A549 (cell line): ENCODE data around the gene AFAP1. TPM values are rescaled to one million over a fixed set of nuclear protein-coding genes. Genes with fewer than 3 reads are reported as not detected.

Experiments
- ATAC-seq, 2 experiments: fragments of 200-7000 bp in 1 of 2; fragments of >200 bp in 1 of 2; cut with Nextera tagmentation in 1 of 2; cut with Tn5 transposase in 1 of 2; 3 replicates each; pipeline versions ENCODE4 v1.8.0 to v1.9.1; 2018 to 2020; ENCODE audit warnings: mild to moderate bottlenecking in 1 of 2, moderate library complexity in 1 of 2
- CTCF ChIA-PET: fragments of 300-600 bp; sonication (Branson Sonifier 250); formaldehyde crosslinking; extraction: SDS; loops from one replicate; lab custom pipeline; 2021; ENCODE audit warnings: antibody characterized with exemption, inconsistent platforms; lab: Yijun Ruan, JAX
- POLR2A ChIA-PET: fragments of 350-600 bp; formaldehyde crosslinking; extraction: SDS; loops from one replicate; lab custom pipeline; 2021; ENCODE audit warnings: antibody characterized with exemption, inconsistent platforms; lab: Yijun Ruan, JAX
- DNase-seq, 2 experiments: peaks; one replicate each; pipeline versions ENCODE4 v3.0.0 to v3.0.0-alpha.2; 2011 to 2016; ENCODE audit warnings: low read depth in 1 of 2, low spot score in 1 of 2
- FAIRE-seq: peaks from 2 replicates; lab custom pipeline; 2011; peaks lifted over from hg19 to GRCh38; lab: Jason Lieb, UNC
- H3K27ac ChIP-seq, 2 experiments: fragments of >200 bp; sonication (Bioruptor Twin); formaldehyde crosslinking; 3 replicates each; pipeline ENCODE4 v1.5.1; 2016 to 2017
- H3K4me1 ChIP-seq: fragments of >200 bp; sonication (Bioruptor Twin); formaldehyde crosslinking; 3 replicates; pipeline ENCODE4 v1.6.1; 2016
- H3K4me2 ChIP-seq: fragments of >200 bp; sonication (Bioruptor Twin); formaldehyde crosslinking; 3 replicates; pipeline ENCODE4 v1.6.1; 2016
- H3K4me3 ChIP-seq: fragments of >200 bp; sonication (Bioruptor Twin); formaldehyde crosslinking; 3 replicates; pipeline ENCODE4 v1.5.1; 2016
- H3K9me3 ChIP-seq: fragments of >200 bp; sonication (Bioruptor Twin); formaldehyde crosslinking; 3 replicates; pipeline ENCODE4 v1.6.1; 2016
- BCL3 ChIP-seq: fragments of >200 bp; sonication (Bioruptor Twin); formaldehyde crosslinking; IDR thresholded peaks from 3 replicates; pipeline ENCODE4 v1.6.1; 2016
- CBX2 ChIP-seq: fragments of 200-600 bp; sonication (generic); IDR thresholded peaks from 2 replicates; pipeline ENCODE4 v1.6.1; 2016; ENCODE audit warnings: low read depth, mild to moderate bottlenecking, borderline replicate concordance
- FOSL2 ChIP-seq, 2 experiments: fragments of 450-650 bp in 1 of 2; fragments of >200 bp in 1 of 2; sonication (Bioruptor Twin) in 1 of 2; formaldehyde crosslinking; IDR thresholded peaks; 2 replicates each; pipeline versions ENCODE4 v1.5.0 to v1.6.1; 2016 to 2020; ENCODE audit warnings: mild to moderate bottlenecking in 1 of 2, moderate library complexity in 1 of 2
- HOXB13 ChIP-seq: fragments of 250-450 bp; sonication (Bioruptor Pico); IDR thresholded peaks from 2 replicates; pipeline ENCODE4 v1.5.0; 2020; ENCODE audit warnings: low read depth, mild to moderate bottlenecking, moderate library complexity
- KDM5A ChIP-seq: fragments of 200-600 bp; sonication (generic); IDR thresholded peaks from 2 replicates; pipeline ENCODE4 v1.6.1; 2016; ENCODE audit warnings: antibody characterized with exemption, mild to moderate bottlenecking
- PBX3 ChIP-seq: IDR thresholded peaks from 2 replicates; pipeline ENCODE4 v1.6.1; 2012
- RAD21 ChIP-seq, 2 experiments: fragments of >200 bp in 1 of 2; sonication (Bioruptor Twin) in 1 of 2; formaldehyde crosslinking in 1 of 2; IDR thresholded peaks in 1 of 2; conservative IDR thresholded peaks in 1 of 2; 2 replicates in 1 of 2; 3 replicates in 1 of 2; pipeline ENCODE4 v1.6.1; 2012 to 2018; ENCODE audit warnings: inconsistent platforms in 1 of 2
- SMC3 ChIP-seq: fragments of >200 bp; sonication (Bioruptor Twin); formaldehyde crosslinking; IDR thresholded peaks from 3 replicates; pipeline ENCODE4 v1.6.1; 2018; ENCODE audit warnings: inconsistent platforms
- ZFP36 ChIP-seq: fragments of 450-650 bp; IDR thresholded peaks from 2 replicates; pipeline ENCODE4 v1.6.1; 2014; ENCODE audit warnings: borderline replicate concordance; ENCODE audit not compliant: partially characterized antibody
- WGBS: methylation state at CpG from one replicate; pipeline ENCODE4 v1.1.6; 2017; ENCODE audit errors: missing lambda C conversion rate; 5-methylcytosine and 5-hydroxymethylcytosine counted together
- polyA plus RNA-seq, 4 experiments: library from polyadenylated mRNA; depleted of rRNA in 3 of 4; stranded (reverse); fragments of >200 nt; fragmentation: RNase III in 1 of 4; extraction: RNeasy Plus Mini Kit Qiagen cat#74134 plus additional on column Dnase treatment in 1 of 4; gene quantifications; 2 replicates in 3 of 4; 3 replicates in 1 of 4; pipeline ENCODE4 v1.2.3, GENCODE V29; 2011 to 2017
- TF ChIP-seq, protein P1 (sequence below): IDR thresholded peaks from 2 replicates; pipeline ENCODE4 v1.6.1; 2012
- TF ChIP-seq, protein P2 (sequence below): fragments of >200 bp; sonication (Bioruptor Twin); formaldehyde crosslinking; IDR thresholded peaks from 3 replicates; pipeline ENCODE4 v1.5.1; 2016

AFAP1 gene
- polyA plus RNA-seq, 2 of the 4 experiments (the other 2 are of a cell fraction), result 25.4 to 29.6 TPM

- Histone ChIP-seq H3K4me2 (no peak overlapping the region), H3K27ac (no peak overlapping the region), H3K4me1 (no peaks in the 10 kb centered on the region), H3K9me3 (no peaks in the 10 kb centered on the region), H3K4me3 (no peak overlapping the region)
- TF ChIP-seq BCL3, result no peak
- TF ChIP-seq PBX3, result no peak
- no peak for TF ChIP-seq CBX2
- TF ChIP-seq, protein P1, sequence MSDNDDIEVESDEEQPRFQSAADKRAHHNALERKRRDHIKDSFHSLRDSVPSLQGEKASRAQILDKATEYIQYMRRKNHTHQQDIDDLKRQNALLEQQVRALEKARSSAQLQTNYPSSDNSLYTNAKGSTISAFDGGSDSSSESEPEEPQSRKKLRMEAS, result no peak
- TF ChIP-seq ZFP36, result no peak
- TF ChIP-seq HOXB13 (CRISPR knock-in tag), result no peak
- TF ChIP-seq, protein P2, sequence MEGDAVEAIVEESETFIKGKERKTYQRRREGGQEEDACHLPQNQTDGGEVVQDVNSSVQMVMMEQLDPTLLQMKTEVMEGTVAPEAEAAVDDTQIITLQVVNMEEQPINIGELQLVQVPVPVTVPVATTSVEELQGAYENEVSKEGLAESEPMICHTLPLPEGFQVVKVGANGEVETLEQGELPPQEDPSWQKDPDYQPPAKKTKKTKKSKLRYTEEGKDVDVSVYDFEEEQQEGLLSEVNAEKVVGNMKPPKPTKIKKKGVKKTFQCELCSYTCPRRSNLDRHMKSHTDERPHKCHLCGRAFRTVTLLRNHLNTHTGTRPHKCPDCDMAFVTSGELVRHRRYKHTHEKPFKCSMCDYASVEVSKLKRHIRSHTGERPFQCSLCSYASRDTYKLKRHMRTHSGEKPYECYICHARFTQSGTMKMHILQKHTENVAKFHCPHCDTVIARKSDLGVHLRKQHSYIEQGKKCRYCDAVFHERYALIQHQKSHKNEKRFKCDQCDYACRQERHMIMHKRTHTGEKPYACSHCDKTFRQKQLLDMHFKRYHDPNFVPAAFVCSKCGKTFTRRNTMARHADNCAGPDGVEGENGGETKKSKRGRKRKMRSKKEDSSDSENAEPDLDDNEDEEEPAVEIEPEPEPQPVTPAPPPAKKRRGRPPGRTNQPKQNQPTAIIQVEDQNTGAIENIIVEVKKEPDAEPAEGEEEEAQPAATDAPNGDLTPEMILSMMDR, result no peak
- FAIRE-seq (no peak), DNase-seq (no peak), ATAC-seq (no peak)
- POLR2A ChIA-PET, result no interaction called here
- 77% methylated on average over 22 of the region's 22 CpGs for WGBS
- CTCF ChIA-PET, result interaction anchor here (1.0 kb wide), 1 partner anchor 237 kb away, joined by 3 read pairs; no protein-coding TSS in a partner anchor
Observed at GRCh38 chr4:7722766-7723387, 216.8 kb downstream of the AFAP1 start.

DNA sequence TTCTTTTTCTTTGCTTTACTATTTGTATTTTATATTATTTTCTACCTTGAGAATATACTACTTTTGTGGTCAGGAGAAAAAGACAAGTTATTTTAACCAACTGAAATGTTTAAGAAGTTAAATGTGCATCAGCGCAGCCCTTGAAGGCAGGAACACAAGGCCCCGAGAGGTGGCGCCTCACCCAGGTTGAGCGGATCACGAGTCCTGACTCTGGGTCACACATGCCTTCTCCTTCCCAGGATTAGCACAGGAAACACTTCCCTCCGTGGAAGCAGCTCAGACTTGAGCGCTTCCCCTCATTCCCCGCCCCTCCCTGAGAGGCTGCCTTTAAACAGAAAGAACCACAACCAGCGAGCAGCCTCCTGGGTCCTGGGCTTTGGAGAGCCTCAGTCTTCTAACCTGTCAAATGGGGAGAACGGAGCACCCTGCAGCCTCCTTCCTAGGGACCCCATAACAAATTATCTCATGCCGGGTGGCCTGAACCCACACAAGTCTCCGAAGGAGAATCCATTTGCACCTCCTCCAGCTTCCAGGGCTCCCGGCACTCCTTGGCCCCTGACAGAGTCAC is 217.6 kb downstream of the AFAP1 start:
- POLR2A ChIA-PET, result no interaction called here
- CTCF ChIA-PET, result no interaction called here
- no peak for FAIRE-seq
- DNase-seq, result peak in 1 of 2 experiments; percentile 40
- no peaks in the 10 kb centered on the region for H3K4me1 ChIP-seq
- H3K4me2 ChIP-seq, result no peak overlapping the region
- peak in 1 of 2 experiments; percentile 24; a peak in 1 of 5 replicates for TF ChIP-seq RAD21 (conservative IDR thresholded peaks at IDR 0.05 in 1 of 2, IDR thresholded peaks at IDR 0.05 in 1 of 2)
- TF ChIP-seq FOSL2 (IDR thresholded peaks at IDR 0.05), result no peak
- TF ChIP-seq FOSL2 (CRISPR knock-in tag; IDR thresholded peaks at IDR 0.05), result no peak
- no peaks in the 10 kb centered on the region for H3K9me3 ChIP-seq
- no peak overlapping the region for H3K27ac ChIP-seq
- peak in 1 of 2 experiments; percentile 65; a peak in 3 of 6 replicates for ATAC-seq
- WGBS, result 62% methylated on average over 9 of the region's 13 CpGs
- no peak overlapping the region for H3K4me3 ChIP-seq

GRCh38 chr4:7719354-7720174 is 220.1 kb downstream of the AFAP1 start:
- peak; percentile 88 to 93 for ATAC-seq
- no peaks in the 10 kb centered on the region for H3K4me1 ChIP-seq
- ChIA-PET CTCF (interaction anchor here (0.6 to 2.0 kb wide), 42 partner anchors 8 to 608 kb away, joined by 3 to 8 read pairs (median 3); partner anchors contain the start of gene SORCS2), POLR2A (no interaction called here)
- H3K27ac ChIP-seq, result peak overlapping the region in 1 of 2 experiments; percentile 56; a peak in 3 of 6 replicates
- no peak overlapping the region for H3K4me3 ChIP-seq
- H3K4me2 ChIP-seq, result peak overlapping the region; percentile 75
- no peaks in the 10 kb centered on the region for H3K9me3 ChIP-seq
- WGBS, result 20% methylated on average over 16 of the region's 33 CpGs
- no peak for FAIRE-seq
- peak in 1 of 2 experiments; percentile 78 for DNase-seq
- TF ChIP-seq, protein P2, result peak; percentile 64
- TF ChIP-seq RAD21 (conservative IDR thresholded peaks at IDR 0.05 in 1 of 2, IDR thresholded peaks at IDR 0.05 in 1 of 2) (peak; percentile 70 to 84), SMC3 (peak; percentile 70), KDM5A (no peak), BCL3 (no peak)
